DMS153 treated with DMSO at 0.1 percent for 48 hours (cell line): ENCODE measurements around the gene ZNF607.
"Not testable (repeated sequence)": the region's sequence is repeated elsewhere in the genome, so short reads cannot be mapped to it uniquely, and the experiment has no call there.

ENCODE experiments used
- DNase-seq: peaks from one replicate; lab custom pipeline; 2025; ENCODE audit not compliant: unreplicated experiment; lab: John Stamatoyannopoulos, UW

Gene ZNF607

GRCh38 chr19:37719111-37719926 lies at the start of gene ZNF607:
ZNF607 (minus strand) TSS chr19:37719761; CDS start chr19:37711618, 8,143 bp downstream.
- DNase-seq: no peak

- no peak for DNase-seq
Measured at GRCh38 chr19:37763488-37763887, 43.9 kb upstream of the ZNF607 start.

- DNase-seq: not testable (repeated sequence)
Measured at GRCh38 chr19:37757683-37758082, 38.1 kb upstream of the ZNF607 start.

GRCh38 chr19:37738371-37738770 lies 18.8 kb upstream of the ZNF607 start:
- DNase-seq: no peak

- DNase-seq: no peak
Measured at GRCh38 chr19:37725181-37725580, 5.6 kb upstream of the ZNF607 start.

- no peak for DNase-seq
Measured at GRCh38 chr19:37719927-37720265, 335 bp upstream of the ZNF607 start.

- DNase-seq: no peak
Measured at GRCh38 chr19:37718304-37718703, 1.3 kb downstream of the ZNF607 start.

- no peak for DNase-seq
Measured at GRCh38 chr19:37716140-37716539, 3.4 kb downstream of the ZNF607 start.

GRCh38 chr19:37706052-37706605 lies 13.4 kb downstream of the ZNF607 start:
- no peak for DNase-seq

GRCh38 chr19:37699057-37699456 lies 20.5 kb downstream of the ZNF607 start:
- DNase-seq: no peak

GRCh38 chr19:37698216-37698615 lies 21.3 kb downstream of the ZNF607 start:
- no peak for DNase-seq

GRCh38 chr19:37695144-37695899 lies 24.2 kb downstream of the ZNF607 start:
- DNase-seq: no peak

- no peak for DNase-seq
Measured at GRCh38 chr19:37692956-37693620, 26.5 kb downstream of the ZNF607 start.

- DNase-seq: no peak
Measured at GRCh38 chr19:37691881-37692504, 27.6 kb downstream of the ZNF607 start.

GRCh38 chr19:37683520-37683919 lies 36.0 kb downstream of the ZNF607 start:
- no peak for DNase-seq

- no peak for DNase-seq
Measured at GRCh38 chr19:37669450-37669914, 50.1 kb downstream of the ZNF607 start.

GRCh38 chr19:37657157-37657556 lies 62.4 kb downstream of the ZNF607 start:
- not testable (repeated sequence) for DNase-seq

GRCh38 chr19:37655689-37656371 lies 63.7 kb downstream of the ZNF607 start:
- peak; percentile 87 for DNase-seq

- peak; percentile 87 for DNase-seq
Measured at GRCh38 chr19:37655301-37655688, 64.3 kb downstream of the ZNF607 start, which contains the start of gene ZFP30. ZFP30 (minus strand) TSS chr19:37655465; CDS start chr19:37647822, 7,643 bp downstream.

GRCh38 chr19:37654629-37655300 lies 64.8 kb downstream of the ZNF607 start:
- no peak for DNase-seq
